H54 (cell line): ENCODE data around the gene LDLRAD3.
A peak's percentile ranks its signal among the peaks of the same experiment; 100 is the strongest.

ENCODE experiments used
- DNase-seq: peaks from one replicate; pipeline ENCODE4 v3.0.0; 2011; ENCODE audit warnings: low spot score, mixed read lengths; ENCODE audit not compliant: insufficient read length
- FAIRE-seq: peaks from 3 replicates; lab custom pipeline; 2011; peaks lifted over from hg19 to GRCh38; lab: Jason Lieb, UNC
- POLR2A ChIP-seq: IDR thresholded peaks from 2 replicates; pipeline ENCODE4 v1.6.1; 2011; ENCODE audit warnings: low read depth, mild to moderate bottlenecking, low read length

Gene LDLRAD3

GRCh38 chr11:36016263-36016662 is 72.4 kb downstream of the LDLRAD3 start:
- TF ChIP-seq POLR2A, result no peak
- DNase-seq, result no peak
- FAIRE-seq, result no peak

- FAIRE-seq (no peak), DNase-seq (no peak)
- TF ChIP-seq POLR2A, result no peak
Observed at GRCh38 chr11:36016709-36017108, 72.8 kb downstream of the LDLRAD3 start.

GRCh38 chr11:36019005-36019596 is 75.2 kb downstream of the LDLRAD3 start:
- no peak for TF ChIP-seq POLR2A
- no peak for DNase-seq
- FAIRE-seq, result no peak

- peak; percentile 45 for DNase-seq
- peak; percentile 20 for FAIRE-seq
- no peak for TF ChIP-seq POLR2A
Observed at GRCh38 chr11:36019722-36020121, 75.9 kb downstream of the LDLRAD3 start.

GRCh38 chr11:36022882-36023281 is 79.0 kb downstream of the LDLRAD3 start:
- DNase-seq, result no peak
- TF ChIP-seq POLR2A, result no peak
- no peak for FAIRE-seq

- TF ChIP-seq POLR2A, result no peak
- no peak for FAIRE-seq
- peak; percentile 38 for DNase-seq
Observed at GRCh38 chr11:36023922-36024321, 80.1 kb downstream of the LDLRAD3 start.

GRCh38 chr11:36024716-36025115 is 80.9 kb downstream of the LDLRAD3 start:
- TF ChIP-seq POLR2A, result no peak
- FAIRE-seq, result no peak
- DNase-seq, result no peak

- TF ChIP-seq POLR2A, result no peak
- no peak for DNase-seq
- FAIRE-seq, result no peak
Observed at GRCh38 chr11:36026315-36026968, 82.6 kb downstream of the LDLRAD3 start.

- no peak for FAIRE-seq
- TF ChIP-seq POLR2A, result no peak
- no peak for DNase-seq
Observed at GRCh38 chr11:36027731-36028130, 83.9 kb downstream of the LDLRAD3 start.

GRCh38 chr11:36029616-36030015 is 85.8 kb downstream of the LDLRAD3 start:
- no peak for TF ChIP-seq POLR2A
- no peak for DNase-seq
- FAIRE-seq, result no peak

- no peak for FAIRE-seq
- no peak for TF ChIP-seq POLR2A
Observed at GRCh38 chr11:36030731-36031281, 86.9 kb downstream of the LDLRAD3 start.

GRCh38 chr11:36033082-36033751 is 89.4 kb downstream of the LDLRAD3 start:
- DNase-seq, result no peak
- no peak for FAIRE-seq
- TF ChIP-seq POLR2A, result no peak

More at GRCh38 chr11:36030731-36031281, 86.9 kb downstream of the LDLRAD3 start:
- no peak for DNase-seq

GRCh38 chr11:36033936-36034335 is 90.1 kb downstream of the LDLRAD3 start:
- no peak for DNase-seq
- TF ChIP-seq POLR2A, result no peak
- FAIRE-seq, result no peak
